Activated CD8-positive, alpha-beta memory T cell treated with anti-CD3 and anti-CD28 coated beads for 1 hour (primary cell): ENCODE results near the gene ACTN1.
"Not testable (repeated sequence)": the region's sequence is repeated elsewhere in the genome, so short reads cannot be mapped to it uniquely, and the experiment has no call there.

Experiments used
- DNase-seq, 2 donors: peaks; one replicate each; pipeline ENCODE4 v3.0.0-alpha.2; 2020; ENCODE audit warnings: low read depth in 1 of 2; ENCODE audit errors: extremely low read depth in 1 of 2

Gene ACTN1

GRCh38 chr14:68979021-68979721 lies at the start of gene ACTN1:
Gene ACTN1, minus strand, starts transcription at chr14:68979302. Its CDS starts 246 bp downstream, at chr14:68979056.
- peak in 1 of 2 donors; percentile 28 for DNase-seq

- no peak for DNase-seq
These were observed 48.3 kb upstream of the ACTN1 start for GRCh38 chr14:69027242-69027913.

- DNase-seq: no peak
These were observed 43.9 kb upstream of the ACTN1 start for GRCh38 chr14:69023035-69023434.

- DNase-seq: not testable (repeated sequence)
These were observed 43.0 kb upstream of the ACTN1 start for GRCh38 chr14:69022093-69022492.

GRCh38 chr14:69017706-69018105 lies 38.6 kb upstream of the ACTN1 start:
- no peak for DNase-seq

- DNase-seq: no peak
These were observed 35.7 kb upstream of the ACTN1 start for GRCh38 chr14:69014829-69015259.

GRCh38 chr14:69013943-69014782 lies 35.1 kb upstream of the ACTN1 start:
- no peak for DNase-seq

- DNase-seq: no peak
These were observed 33.3 kb upstream of the ACTN1 start for GRCh38 chr14:69012256-69012953.

- no peak for DNase-seq
These were observed 31.5 kb upstream of the ACTN1 start for GRCh38 chr14:69010648-69011047.

- DNase-seq: no peak
These were observed 29.4 kb upstream of the ACTN1 start for GRCh38 chr14:69008421-69008884.

GRCh38 chr14:69006346-69006745 lies 27.2 kb upstream of the ACTN1 start:
- no peak for DNase-seq

GRCh38 chr14:69005432-69006148 lies 26.5 kb upstream of the ACTN1 start:
- no peak for DNase-seq

- no peak for DNase-seq
These were observed 25.8 kb upstream of the ACTN1 start for GRCh38 chr14:69004731-69005431.

- DNase-seq: no peak
These were observed 24.5 kb upstream of the ACTN1 start for GRCh38 chr14:69003626-69004025.

GRCh38 chr14:69002069-69002468 lies 23.0 kb upstream of the ACTN1 start:
- no peak for DNase-seq

GRCh38 chr14:69001375-69001774 lies 22.3 kb upstream of the ACTN1 start:
- DNase-seq: no peak

GRCh38 chr14:68998062-68998461 lies 19.0 kb upstream of the ACTN1 start:
- DNase-seq: no peak

GRCh38 chr14:68995731-68996130 lies 16.6 kb upstream of the ACTN1 start:
- no peak for DNase-seq

GRCh38 chr14:68994056-68994455 lies 15.0 kb upstream of the ACTN1 start:
- no peak for DNase-seq

- no peak for DNase-seq
These were observed 8.5 kb upstream of the ACTN1 start for GRCh38 chr14:68987653-68988036.
